Neuronal stem cell (in vitro differentiated cells): Measurements from ENCODE around the gene DCUN1D2.
A peak's percentile ranks its signal among the peaks of the same experiment; 100 is the strongest.

ENCODE experiments used
- DNase-seq: peaks from one replicate; pipeline ENCODE4 v3.0.0-alpha.2; 2013; ENCODE audit warnings: low spot score
- H2AFZ ChIP-seq: one replicate; pipeline ENCODE4 v1.6.1; 2013; ENCODE audit warnings: mild to moderate bottlenecking, low read length, inconsistent platforms
- H2AK5ac ChIP-seq: 2 replicates; pipeline ENCODE4 v1.6.1; 2013; ENCODE audit warnings: low read depth, mild to moderate bottlenecking, inconsistent platforms, low read length, moderate library complexity, mixed read lengths
- H2BK120ac ChIP-seq: 2 replicates; pipeline ENCODE4 v1.6.1; 2013; ENCODE audit warnings: low read depth, mild to moderate bottlenecking, inconsistent platforms, low read length, moderate library complexity, mixed read lengths
- H2BK12ac ChIP-seq: one replicate; pipeline ENCODE4 v1.6.1; 2013; ENCODE audit warnings: low read length, inconsistent platforms
- H2BK15ac ChIP-seq: 2 replicates; pipeline ENCODE4 v1.6.1; 2013; ENCODE audit warnings: mild to moderate bottlenecking, low read length, inconsistent platforms, mixed read lengths
- H2BK5ac ChIP-seq: one replicate; pipeline ENCODE4 v1.6.1; 2013; ENCODE audit warnings: inconsistent platforms, mild to moderate bottlenecking, low read length, moderate library complexity
- H3K14ac ChIP-seq: one replicate; pipeline ENCODE4 v1.6.1; 2013; ENCODE audit warnings: low read length, inconsistent platforms
- H3K18ac ChIP-seq: 2 replicates; pipeline ENCODE4 v1.6.1; 2013; ENCODE audit warnings: low read length, inconsistent platforms
- H3K23ac ChIP-seq: 2 replicates; pipeline ENCODE4 v1.6.1; 2013; ENCODE audit warnings: low read depth, mild to moderate bottlenecking, mixed read lengths, low read length, inconsistent platforms; ENCODE audit not compliant: poor library complexity
- H3K27ac ChIP-seq: replicated peaks from 3 replicates; pipeline ENCODE4 v1.5.1; 2013; ENCODE audit warnings: low read length, inconsistent platforms
- H3K27me3 ChIP-seq, 3 experiments: 2 replicates each; pipeline ENCODE4 v1.6.1; 2013; ENCODE audit warnings: low read length in 3 of 3, mild to moderate bottlenecking in 2 of 3, inconsistent platforms in 1 of 3, low read depth in 1 of 3, mixed read lengths in 1 of 3, moderate library complexity in 1 of 3; ENCODE audit not compliant: control insufficient read depth in 3 of 3, insufficient read depth in 3 of 3
- H3K36me3 ChIP-seq, 2 donors: replicated peaks in 1 of 2; 2 replicates each; pipeline ENCODE4 v1.6.1; 2013; ENCODE audit warnings: low read length in 2 of 2; ENCODE audit not compliant: control insufficient read depth in 2 of 2, insufficient read depth in 2 of 2
- H3K4ac ChIP-seq: 2 replicates; pipeline ENCODE4 v1.6.1; 2013; ENCODE audit warnings: inconsistent platforms, mild to moderate bottlenecking, low read length, moderate library complexity
- H3K4me1 ChIP-seq, 2 donors: 1 replicate in 1 of 2; 2 replicates in 1 of 2; pipeline ENCODE4 v1.6.1; 2013; ENCODE audit warnings: low read length in 2 of 2, low read depth in 1 of 2; ENCODE audit not compliant: control insufficient read depth in 2 of 2, insufficient read depth in 1 of 2
- H3K4me2 ChIP-seq: one replicate; pipeline ENCODE4 v1.6.1; 2013; ENCODE audit warnings: mild to moderate bottlenecking, low read length, inconsistent platforms; ENCODE audit not compliant: insufficient read depth, poor library complexity, severe bottlenecking
- H3K4me3 ChIP-seq, 2 donors: 2 replicates each; pipeline ENCODE4 v1.5.1; 2013; ENCODE audit warnings: low read length in 2 of 2, mild to moderate bottlenecking in 2 of 2, inconsistent platforms in 1 of 2, moderate library complexity in 1 of 2
- H3K79me1 ChIP-seq: one replicate; pipeline ENCODE4 v1.6.1; 2013; ENCODE audit warnings: low read depth, mild to moderate bottlenecking, inconsistent platforms, low read length, moderate library complexity
- H3K9ac ChIP-seq: one replicate; pipeline ENCODE4 v1.6.1; 2013; ENCODE audit warnings: mild to moderate bottlenecking, low read depth, low read length, inconsistent platforms; ENCODE audit not compliant: poor library complexity
- H3K9me3 ChIP-seq, 2 donors: replicated peaks in 1 of 2; 2 replicates each; pipeline versions ENCODE3 to v1.6.1; 2013; ENCODE audit warnings: low read length in 2 of 2, mild to moderate bottlenecking in 2 of 2, inconsistent platforms in 1 of 2, low read depth in 1 of 2, mixed read lengths in 1 of 2, moderate library complexity in 1 of 2; ENCODE audit not compliant: control insufficient read depth in 2 of 2, insufficient read depth in 1 of 2
- H4K8ac ChIP-seq: one replicate; pipeline ENCODE4 v1.6.1; 2013; ENCODE audit warnings: low read depth, mild to moderate bottlenecking, inconsistent platforms, low read length, moderate library complexity
- H4K91ac ChIP-seq: one replicate; pipeline ENCODE4 v1.6.1; 2013; ENCODE audit warnings: low read length, low read depth, mild to moderate bottlenecking, inconsistent platforms; ENCODE audit not compliant: poor library complexity
- WGBS, 2 donors: extraction: QIAGEN DNeasy Blood & Tissue Kit; methylation state at CpG; one replicate each; pipeline ENCODE4 v1.1.7; 2013; ENCODE audit warnings: missing lambda C conversion rate in 2 of 2, mixed read lengths in 1 of 2; ENCODE audit not compliant: insufficient read length in 2 of 2, insufficient replicate concordance in 1 of 2; ENCODE audit errors: extremely low coverage in 2 of 2; 5-methylcytosine and 5-hydroxymethylcytosine counted together

The DCUN1D2 gene

GRCh38 chr13:113470073-113470472 is 20.4 kb downstream of the DCUN1D2 start:
- H2AFZ ChIP-seq = no peak overlapping the region
- H4K91ac ChIP-seq = no peak overlapping the region
- H3K9ac ChIP-seq = no peak overlapping the region
- no peak overlapping the region for H4K8ac ChIP-seq
- H3K27ac ChIP-seq = no peak overlapping the region
- H2AK5ac ChIP-seq = peak overlapping the region; percentile 10
- H3K4me3 ChIP-seq = no peak overlapping the region
- no peak overlapping the region for H3K14ac ChIP-seq
- no CpG with 5 or more reads among the region's 10 CpGs for WGBS, 2 donors
- peaks cover 10 to 11% of the 10 kb centered on the region in 2 donors for H3K4me1 ChIP-seq
- no peak overlapping the region for H3K23ac ChIP-seq
- no peaks in the 10 kb centered on the region for H3K79me1 ChIP-seq
- no peaks in the 10 kb centered on the region for H3K27me3 ChIP-seq
- peaks cover 10 to 76% of the 10 kb centered on the region in 2 donors for H3K36me3 ChIP-seq
- no peak overlapping the region for H2BK5ac ChIP-seq
- H2BK12ac ChIP-seq = no peak overlapping the region
- H3K4ac ChIP-seq = no peak overlapping the region
- H3K9me3 ChIP-seq = no peaks in the 10 kb centered on the region
- no peak overlapping the region for H3K4me2 ChIP-seq
- no peak for DNase-seq
- H2BK120ac ChIP-seq = no peak overlapping the region
- no peak overlapping the region for H3K18ac ChIP-seq
- no peak overlapping the region for H2BK15ac ChIP-seq

- Histone ChIP-seq H2AK5ac (peak overlapping the region; percentile 92), H2BK120ac (no peak overlapping the region), H2AFZ (no peak overlapping the region), H4K8ac (no peak overlapping the region), H2BK12ac (no peak overlapping the region), H4K91ac (no peak overlapping the region), H3K36me3 (peaks cover 8 to 74% of the 10 kb centered on the region in 2 donors), H3K23ac (no peak overlapping the region), H3K27ac (peak overlapping the region; percentile 91), H3K27me3 (no peaks in the 10 kb centered on the region), H2BK5ac (peak overlapping the region; percentile 79), H3K9ac (no peak overlapping the region), H3K4me2 (no peak overlapping the region), H3K14ac (no peak overlapping the region), H3K4me3 (no peak overlapping the region), H3K79me1 (no peaks in the 10 kb centered on the region), H3K18ac (peak overlapping the region; percentile 67), H3K9me3 (no peaks in the 10 kb centered on the region), H3K4me1 (peaks cover 10 to 11% of the 10 kb centered on the region in 2 donors), H2BK15ac (peak overlapping the region; percentile 20), H3K4ac (no peak overlapping the region)
- DNase-seq = no peak
- WGBS, 2 donors = no CpG with 5 or more reads among the region's 7 CpGs
Measured at GRCh38 chr13:113469582-113469981, 20.9 kb downstream of the DCUN1D2 start.

GRCh38 chr13:113468472-113469201 is 21.9 kb downstream of the DCUN1D2 start:
- DNase-seq = peak; percentile 35
- Histone ChIP-seq H2BK5ac (peak overlapping the region; percentile 88), H3K4me3 (peak overlapping the region in 1 of 2 donors; percentile 2), H4K91ac (peak overlapping the region; percentile 46), H3K4ac (peak overlapping the region; percentile 78), H4K8ac (peak overlapping the region; percentile 77), H2BK15ac (no peak overlapping the region), H2AFZ (peak overlapping the region; percentile 79), H3K4me1 (peaks cover 10 to 11% of the 10 kb centered on the region in 2 donors), H2BK12ac (peak overlapping the region; percentile 98), H3K18ac (peak overlapping the region; percentile 97), H3K79me1 (no peaks in the 10 kb centered on the region), H2AK5ac (peak overlapping the region; percentile 78), H3K14ac (peak overlapping the region; percentile 85), H3K36me3 (peaks cover 6 to 74% of the 10 kb centered on the region in 2 donors), H3K27ac (peak overlapping the region; percentile 91), H3K27me3 (no peaks in the 10 kb centered on the region), H3K23ac (peak overlapping the region; percentile 75), H3K9ac (peak overlapping the region; percentile 55), H2BK120ac (no peak overlapping the region), H3K9me3 (no peaks in the 10 kb centered on the region), H3K4me2 (peak overlapping the region; percentile 48)
- WGBS, 2 donors = no CpG with 5 or more reads among the region's 22 CpGs

GRCh38 chr13:113468029-113468428 is 22.5 kb downstream of the DCUN1D2 start:
- H3K9ac ChIP-seq = no peak overlapping the region
- no peaks in the 10 kb centered on the region for H3K9me3 ChIP-seq
- no peak overlapping the region for H2AK5ac ChIP-seq
- H3K4ac ChIP-seq = no peak overlapping the region
- H3K36me3 ChIP-seq = peaks cover 6 to 74% of the 10 kb centered on the region in 2 donors
- no peak overlapping the region for H4K91ac ChIP-seq
- no CpG with 5 or more reads among the region's 7 CpGs for WGBS, 2 donors
- no peak overlapping the region for H2BK120ac ChIP-seq
- no peak overlapping the region for H2BK12ac ChIP-seq
- H3K4me1 ChIP-seq = peaks cover 10 to 11% of the 10 kb centered on the region in 2 donors
- no peak overlapping the region for H3K4me2 ChIP-seq
- H3K18ac ChIP-seq = no peak overlapping the region
- no peak overlapping the region for H3K14ac ChIP-seq
- H3K27ac ChIP-seq = no peak overlapping the region
- H3K4me3 ChIP-seq = no peak overlapping the region
- H2BK15ac ChIP-seq = no peak overlapping the region
- no peak overlapping the region for H4K8ac ChIP-seq
- H3K23ac ChIP-seq = no peak overlapping the region
- H3K27me3 ChIP-seq = no peaks in the 10 kb centered on the region
- DNase-seq = no peak
- H3K79me1 ChIP-seq = no peaks in the 10 kb centered on the region
- H2BK5ac ChIP-seq = no peak overlapping the region
- no peak overlapping the region for H2AFZ ChIP-seq
